Neural cell (in vitro differentiated cells): ENCODE measurements around the gene STEAP4.

Experiments
- EP300 ChIP-seq: fragments of 450-650 bp; conservative IDR thresholded peaks from 2 replicates; pipeline ENCODE4 v1.6.1; 2014; ENCODE audit warnings: antibody characterized with exemption, mild to moderate bottlenecking, moderate library complexity; ENCODE audit not compliant: poor library complexity, severe bottlenecking
- EZH2 ChIP-seq: fragments of 200-600, 300-800 bp; shearing (Covaris generic), sonication (generic); IDR thresholded peaks from 2 replicates; pipeline ENCODE4 v1.6.1; 2014; ENCODE audit warnings: antibody characterized with exemption, low read length, borderline replicate concordance, mild to moderate bottlenecking; ENCODE audit not compliant: insufficient read depth, poor library complexity, severe bottlenecking
- MXI1 ChIP-seq: fragments of 450-650 bp; conservative IDR thresholded peaks from 2 replicates; pipeline ENCODE4 v1.6.1; 2014; ENCODE audit warnings: antibody characterized with exemption, mild to moderate bottlenecking; ENCODE audit not compliant: poor library complexity, severe bottlenecking
- POLR2AphosphoS5 ChIP-seq: IDR thresholded peaks from 2 replicates; pipeline ENCODE4 v1.6.1; 2012
- RAD21 ChIP-seq: fragments of 450-650 bp; conservative IDR thresholded peaks from 2 replicates; pipeline ENCODE4 v1.6.1; 2014; ENCODE audit warnings: antibody characterized with exemption, mild to moderate bottlenecking, moderate library complexity
- SMC3 ChIP-seq: fragments of 450-650 bp; conservative IDR thresholded peaks from 2 replicates; pipeline ENCODE4 v1.6.1; 2014; ENCODE audit warnings: antibody characterized with exemption, mild to moderate bottlenecking, moderate library complexity; ENCODE audit not compliant: poor library complexity
- TAF1 ChIP-seq: IDR thresholded peaks from 2 replicates; pipeline ENCODE4 v1.6.1; 2012; ENCODE audit warnings: low read depth
- TF ChIP-seq, protein P1 (sequence below): fragments of 450-650 bp; IDR thresholded peaks from 2 replicates; pipeline ENCODE4 v1.5.1; 2014; ENCODE audit warnings: antibody characterized with exemption, mild to moderate bottlenecking, moderate library complexity; ENCODE audit not compliant: poor library complexity, severe bottlenecking
- TF ChIP-seq, protein P2 (sequence below): IDR thresholded peaks from 2 replicates; pipeline ENCODE4 v1.6.1; 2012; ENCODE audit warnings: borderline replicate concordance

DNA sequence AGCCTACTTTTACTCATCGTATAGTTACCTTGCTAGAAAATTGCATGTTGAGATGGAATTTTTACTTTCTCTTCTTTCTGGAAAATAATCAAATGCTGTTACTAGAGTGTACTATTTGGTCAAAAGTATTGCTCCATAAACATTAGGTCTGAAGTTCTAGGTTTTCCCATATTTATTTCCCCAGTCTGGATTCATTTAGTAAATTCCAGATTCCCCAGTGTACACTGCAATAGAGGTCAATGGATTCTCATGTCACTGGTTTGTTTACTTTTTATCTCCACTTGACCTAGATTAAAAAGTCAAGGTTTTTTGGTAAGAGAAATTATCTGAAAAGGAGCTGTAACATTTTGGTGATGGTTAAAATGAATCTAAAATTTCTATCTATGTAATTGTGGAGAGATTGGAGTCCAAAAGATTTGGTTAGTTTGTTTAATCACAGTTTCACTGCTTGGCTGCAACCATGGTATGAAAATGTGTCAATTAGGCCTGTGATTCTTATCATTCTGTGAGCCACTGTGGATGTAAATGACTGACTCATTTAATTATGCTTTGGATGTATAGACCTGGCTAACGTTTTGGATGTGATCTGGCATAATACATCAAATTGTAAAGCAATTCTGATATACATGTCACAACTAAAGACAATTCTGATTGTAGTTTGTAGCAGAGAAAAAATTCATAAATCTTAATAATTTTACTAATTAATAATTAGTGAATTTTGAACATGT is 32.7 kb upstream of the STEAP4 start:
- TF ChIP-seq, protein P1, sequence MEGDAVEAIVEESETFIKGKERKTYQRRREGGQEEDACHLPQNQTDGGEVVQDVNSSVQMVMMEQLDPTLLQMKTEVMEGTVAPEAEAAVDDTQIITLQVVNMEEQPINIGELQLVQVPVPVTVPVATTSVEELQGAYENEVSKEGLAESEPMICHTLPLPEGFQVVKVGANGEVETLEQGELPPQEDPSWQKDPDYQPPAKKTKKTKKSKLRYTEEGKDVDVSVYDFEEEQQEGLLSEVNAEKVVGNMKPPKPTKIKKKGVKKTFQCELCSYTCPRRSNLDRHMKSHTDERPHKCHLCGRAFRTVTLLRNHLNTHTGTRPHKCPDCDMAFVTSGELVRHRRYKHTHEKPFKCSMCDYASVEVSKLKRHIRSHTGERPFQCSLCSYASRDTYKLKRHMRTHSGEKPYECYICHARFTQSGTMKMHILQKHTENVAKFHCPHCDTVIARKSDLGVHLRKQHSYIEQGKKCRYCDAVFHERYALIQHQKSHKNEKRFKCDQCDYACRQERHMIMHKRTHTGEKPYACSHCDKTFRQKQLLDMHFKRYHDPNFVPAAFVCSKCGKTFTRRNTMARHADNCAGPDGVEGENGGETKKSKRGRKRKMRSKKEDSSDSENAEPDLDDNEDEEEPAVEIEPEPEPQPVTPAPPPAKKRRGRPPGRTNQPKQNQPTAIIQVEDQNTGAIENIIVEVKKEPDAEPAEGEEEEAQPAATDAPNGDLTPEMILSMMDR: no peak
- TF ChIP-seq TAF1 (no peak), EZH2 (no peak), EP300 (no peak), POLR2AphosphoS5 (no peak), RAD21 (no peak), SMC3 (no peak), MXI1 (no peak)
- TF ChIP-seq, protein P2, sequence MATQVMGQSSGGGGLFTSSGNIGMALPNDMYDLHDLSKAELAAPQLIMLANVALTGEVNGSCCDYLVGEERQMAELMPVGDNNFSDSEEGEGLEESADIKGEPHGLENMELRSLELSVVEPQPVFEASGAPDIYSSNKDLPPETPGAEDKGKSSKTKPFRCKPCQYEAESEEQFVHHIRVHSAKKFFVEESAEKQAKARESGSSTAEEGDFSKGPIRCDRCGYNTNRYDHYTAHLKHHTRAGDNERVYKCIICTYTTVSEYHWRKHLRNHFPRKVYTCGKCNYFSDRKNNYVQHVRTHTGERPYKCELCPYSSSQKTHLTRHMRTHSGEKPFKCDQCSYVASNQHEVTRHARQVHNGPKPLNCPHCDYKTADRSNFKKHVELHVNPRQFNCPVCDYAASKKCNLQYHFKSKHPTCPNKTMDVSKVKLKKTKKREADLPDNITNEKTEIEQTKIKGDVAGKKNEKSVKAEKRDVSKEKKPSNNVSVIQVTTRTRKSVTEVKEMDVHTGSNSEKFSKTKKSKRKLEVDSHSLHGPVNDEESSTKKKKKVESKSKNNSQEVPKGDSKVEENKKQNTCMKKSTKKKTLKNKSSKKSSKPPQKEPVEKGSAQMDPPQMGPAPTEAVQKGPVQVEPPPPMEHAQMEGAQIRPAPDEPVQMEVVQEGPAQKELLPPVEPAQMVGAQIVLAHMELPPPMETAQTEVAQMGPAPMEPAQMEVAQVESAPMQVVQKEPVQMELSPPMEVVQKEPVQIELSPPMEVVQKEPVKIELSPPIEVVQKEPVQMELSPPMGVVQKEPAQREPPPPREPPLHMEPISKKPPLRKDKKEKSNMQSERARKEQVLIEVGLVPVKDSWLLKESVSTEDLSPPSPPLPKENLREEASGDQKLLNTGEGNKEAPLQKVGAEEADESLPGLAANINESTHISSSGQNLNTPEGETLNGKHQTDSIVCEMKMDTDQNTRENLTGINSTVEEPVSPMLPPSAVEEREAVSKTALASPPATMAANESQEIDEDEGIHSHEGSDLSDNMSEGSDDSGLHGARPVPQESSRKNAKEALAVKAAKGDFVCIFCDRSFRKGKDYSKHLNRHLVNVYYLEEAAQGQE: no peak
